GM21367 (cell line): Measurements from ENCODE around the gene TMEM8B.

Source experiments
- ATAC-seq: cut with Tn5 transposase; IDR thresholded peaks from one replicate; pipeline ENCODE4 v1.9.1; 2021; ENCODE audit not compliant: unreplicated experiment

Gene TMEM8B

DNA sequence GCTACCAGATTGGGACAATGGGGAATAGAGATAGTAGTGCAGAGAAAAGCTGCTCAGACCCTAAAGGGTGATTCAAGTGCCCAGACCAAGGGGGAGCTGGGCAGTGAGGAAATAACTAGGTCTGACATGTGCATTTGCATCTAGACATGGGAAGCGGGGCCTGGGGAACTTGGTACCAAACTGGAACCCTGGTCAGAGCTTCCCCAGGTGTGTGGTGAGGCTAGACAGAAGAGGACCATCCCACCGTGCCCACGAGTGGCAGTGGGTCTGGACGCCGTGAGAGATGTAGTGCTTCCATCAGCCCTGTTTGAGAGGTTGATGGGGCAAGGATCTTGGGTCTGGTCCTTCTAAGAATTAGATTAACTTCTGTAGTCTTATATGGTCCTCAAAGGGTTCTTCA, 7.6 kb downstream of the TMEM8B start:
- ATAC-seq: no peak

DNA sequence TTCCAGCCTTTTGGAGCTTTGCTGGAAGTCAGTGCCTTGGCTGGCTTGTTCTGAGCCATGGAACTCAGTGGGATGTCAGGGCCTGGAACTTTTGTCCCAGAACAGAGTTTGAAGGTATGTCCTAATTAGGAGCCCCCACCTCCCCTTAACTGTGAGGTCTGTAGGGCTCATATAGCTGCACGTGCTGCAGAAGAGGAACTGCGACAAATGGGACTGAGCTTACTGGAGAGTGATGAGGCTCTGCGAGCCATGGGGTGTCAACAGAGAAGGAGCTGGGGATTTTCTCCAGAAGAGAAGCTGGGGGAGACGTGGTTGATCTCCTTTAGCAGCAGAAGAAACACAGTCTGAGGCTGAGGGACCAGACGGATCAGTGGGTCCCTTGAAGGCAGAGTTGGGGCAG, 10.9 kb downstream of the TMEM8B start:
- ATAC-seq: no peak

DNA sequence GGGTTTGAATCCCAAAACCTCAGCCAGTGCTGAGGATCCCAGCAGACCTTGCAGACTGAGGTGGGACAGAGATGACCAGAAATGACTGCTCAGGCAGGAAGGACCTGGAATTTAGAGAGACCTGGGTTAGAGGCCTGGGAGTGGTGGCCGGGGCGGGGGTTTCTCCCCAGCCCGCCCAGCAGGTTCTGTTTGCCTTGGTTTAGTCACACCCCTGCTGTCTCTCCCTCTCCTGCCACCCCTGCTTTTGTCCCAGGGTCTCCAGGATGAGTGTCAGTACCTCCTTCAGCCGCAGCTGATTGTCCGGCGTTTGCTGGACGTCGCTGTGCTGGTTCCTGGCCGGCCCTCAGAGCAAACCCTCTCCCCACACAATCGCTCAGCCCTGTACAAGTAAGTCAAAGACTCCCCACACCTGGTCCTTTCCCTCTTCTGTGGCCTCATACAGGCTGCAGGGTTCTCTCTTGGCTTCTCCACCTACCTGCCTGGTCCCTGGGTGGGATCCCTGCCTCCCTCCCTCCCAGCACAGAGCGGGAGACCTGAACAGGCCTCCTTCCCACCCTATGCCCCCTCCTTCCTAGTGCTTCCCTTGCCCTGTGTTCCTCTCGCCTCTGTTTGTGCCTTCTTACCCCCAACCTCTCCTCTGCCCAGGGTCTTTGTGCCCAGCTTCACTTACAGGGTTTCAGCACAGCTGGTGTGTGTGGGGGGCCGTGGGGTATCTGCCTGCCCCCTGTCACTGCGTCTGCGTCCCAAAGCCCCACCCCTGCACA, 12.0 kb downstream of the TMEM8B start:
- no peak for ATAC-seq

DNA sequence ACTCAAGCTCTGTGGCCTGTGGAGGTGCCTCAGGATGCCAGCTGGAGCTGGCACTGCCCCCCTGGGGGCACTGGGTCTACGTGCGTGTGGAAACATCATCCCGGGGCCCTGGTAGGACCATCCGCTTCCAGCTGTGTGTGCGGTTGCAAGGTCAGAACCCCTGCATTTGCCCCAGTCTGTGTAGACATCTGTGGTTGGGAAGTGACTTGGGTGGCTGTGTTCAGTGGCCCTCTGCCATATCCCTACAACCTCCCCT, 12.5 kb downstream of the TMEM8B start:
- no peak for ATAC-seq

DNA sequence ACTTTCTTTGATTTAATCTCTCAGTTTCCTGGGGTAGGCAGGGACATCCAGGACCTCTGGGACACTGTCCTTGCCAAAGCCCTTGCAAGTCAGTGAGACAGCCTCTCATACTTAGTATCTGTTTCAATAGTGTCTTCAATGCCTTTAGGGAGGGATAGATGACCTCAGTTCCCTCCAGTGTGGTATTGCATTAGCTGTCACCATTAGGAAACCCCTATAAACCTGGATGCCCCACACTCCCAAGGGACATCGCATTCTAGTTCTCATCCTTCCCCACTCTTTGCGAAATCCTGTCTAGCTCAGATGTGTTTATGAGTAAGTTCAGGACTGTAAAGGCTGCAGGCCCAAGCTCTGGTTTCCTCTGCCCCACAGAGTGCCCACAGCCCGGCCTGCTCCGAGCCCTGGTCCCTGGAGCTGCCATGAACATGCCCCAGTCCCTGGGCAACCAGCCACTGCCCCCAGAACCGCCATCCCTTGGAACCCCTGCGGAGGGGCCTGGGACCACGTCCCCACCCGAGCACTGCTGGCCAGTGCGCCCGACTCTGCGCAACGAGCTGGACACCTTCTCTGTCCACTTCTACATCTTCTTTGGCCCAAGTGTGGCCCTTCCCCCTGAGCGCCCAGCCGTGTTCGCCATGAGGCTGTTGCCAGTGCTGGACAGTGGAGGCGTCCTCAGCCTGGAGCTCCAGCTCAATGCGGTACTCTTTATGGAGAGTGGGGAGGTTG, 13.2 kb downstream of the TMEM8B start:
- ATAC-seq: no peak

DNA sequence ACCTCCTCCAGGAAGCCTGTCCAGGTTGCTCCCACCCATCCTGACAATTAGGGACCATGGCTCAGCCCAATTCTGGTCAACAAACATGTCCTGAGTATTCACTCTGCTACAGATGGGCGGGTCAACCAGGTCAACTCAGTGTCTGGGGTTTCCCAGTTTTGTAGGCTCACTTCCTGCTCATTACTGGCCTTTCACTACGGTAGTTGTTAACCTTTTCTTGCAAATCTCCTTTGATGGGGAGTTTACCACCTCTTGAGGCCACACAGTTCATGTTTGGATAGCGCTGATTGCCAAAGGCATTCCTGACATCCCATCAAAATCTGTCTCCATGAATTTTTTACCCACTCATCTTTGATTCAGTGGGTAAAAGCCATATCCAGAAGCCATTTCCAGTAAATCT, 13.8 kb downstream of the TMEM8B start:
- no peak for ATAC-seq

DNA sequence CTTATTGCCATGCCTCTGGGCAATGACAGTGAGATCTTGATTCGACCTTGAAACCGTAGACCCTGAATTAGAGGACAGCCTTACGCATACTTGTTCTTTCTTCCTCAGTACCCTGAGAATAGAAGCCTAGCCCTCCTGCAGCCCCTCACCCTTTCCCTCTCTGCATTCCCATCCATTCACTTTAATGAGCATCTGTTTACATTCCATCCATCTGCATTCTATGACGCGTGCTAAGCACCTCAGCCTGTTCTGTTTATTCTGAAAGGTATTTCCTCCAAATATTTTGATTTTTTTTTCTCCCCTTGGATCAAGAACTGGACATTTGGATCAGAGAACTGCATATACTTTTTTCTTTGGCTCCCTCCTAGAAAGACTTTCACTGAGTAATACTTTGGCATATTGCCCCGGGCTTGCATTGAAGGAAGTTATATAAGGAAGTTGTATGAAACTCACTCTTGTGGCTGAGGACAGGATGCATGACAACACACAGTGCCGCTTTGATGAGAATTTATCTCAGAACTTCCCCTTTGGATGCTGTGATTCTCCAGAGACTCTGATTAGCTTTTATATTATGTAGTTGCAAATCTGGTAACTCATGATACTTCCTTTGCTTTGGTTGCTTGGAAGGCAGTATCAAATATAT, 15.7 kb downstream of the TMEM8B start:
- no peak for ATAC-seq

DNA sequence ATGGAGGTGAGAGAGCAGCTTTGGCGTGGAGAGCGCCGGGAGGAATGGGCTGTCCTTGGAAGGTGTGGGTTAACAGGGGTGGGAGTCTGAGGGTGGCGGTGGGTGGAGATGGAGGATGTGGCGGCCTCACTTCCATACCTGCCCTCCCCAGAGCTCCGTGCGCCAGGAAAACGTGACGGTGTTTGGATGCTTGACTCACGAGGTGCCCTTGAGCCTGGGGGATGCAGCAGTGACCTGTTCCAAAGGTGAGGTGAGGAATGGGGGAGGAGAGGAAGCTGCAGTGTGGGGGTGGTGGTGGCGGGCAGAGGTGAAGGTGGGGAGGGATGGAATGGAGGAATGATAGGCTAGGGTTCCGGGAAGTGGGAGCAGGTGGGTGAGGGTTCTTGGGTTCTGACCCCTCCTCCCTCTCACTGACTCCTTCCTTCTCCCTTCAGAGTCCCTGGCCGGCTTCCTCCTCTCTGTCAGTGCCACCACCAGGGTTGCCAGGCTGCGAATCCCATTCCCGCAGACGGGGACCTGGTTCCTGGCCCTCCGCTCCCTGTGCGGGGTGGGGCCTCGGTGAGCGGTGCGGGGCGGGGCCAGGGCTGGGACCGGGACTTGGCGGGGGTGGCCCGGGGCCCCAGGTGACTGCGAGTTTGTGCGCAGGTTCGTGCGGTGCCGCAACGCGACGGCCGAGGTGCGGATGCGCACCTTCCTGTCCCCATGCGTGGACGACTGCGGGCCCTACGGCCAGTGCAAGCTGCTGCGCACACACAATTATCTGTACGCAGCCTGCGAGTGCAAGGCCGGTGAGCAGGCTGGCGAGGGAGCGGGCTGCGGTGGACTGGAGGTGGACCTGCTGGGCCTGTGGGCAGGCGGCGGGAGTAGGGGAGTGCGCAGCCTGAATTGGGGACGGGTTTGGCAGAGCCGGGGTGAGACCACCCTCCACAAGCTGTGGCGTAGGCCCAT, 17.1 kb downstream of the TMEM8B start:
- no peak for ATAC-seq

DNA sequence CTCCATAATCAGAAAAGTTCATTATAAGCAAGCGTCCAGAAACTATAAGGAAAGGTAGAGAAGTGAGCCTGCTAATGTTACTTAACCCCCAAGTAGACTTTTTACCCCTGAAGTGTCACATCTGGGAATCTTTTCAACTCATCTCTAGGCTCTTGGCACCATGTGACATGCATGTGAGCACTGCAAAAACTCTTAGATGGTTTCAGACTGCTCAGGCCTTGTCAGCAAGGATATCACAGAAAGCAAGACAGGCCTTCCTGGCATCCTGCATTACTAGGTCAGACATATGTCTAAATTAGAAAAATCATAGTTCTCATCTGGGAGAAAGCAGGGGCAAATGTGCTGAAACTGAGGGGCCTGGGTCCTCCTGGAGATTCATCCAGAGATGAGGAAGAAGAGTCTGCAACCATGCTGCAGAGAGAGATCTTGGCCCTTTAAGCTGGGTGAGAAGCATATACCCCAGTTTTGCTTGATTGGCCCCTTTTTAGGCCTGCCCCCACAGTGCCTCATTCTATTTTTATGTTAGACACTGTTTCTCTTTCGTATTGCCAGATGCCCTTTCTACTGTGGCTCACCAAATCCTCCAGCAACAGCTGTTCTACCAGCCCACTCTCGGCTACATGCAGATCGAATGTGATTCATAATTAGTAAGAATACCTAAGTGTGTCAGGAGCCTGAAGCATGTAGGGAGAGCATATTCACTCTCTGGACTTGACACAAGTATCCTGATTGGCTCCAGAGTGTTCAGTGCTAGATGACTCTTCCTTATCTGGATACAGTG, 19.0 kb downstream of the TMEM8B start:
- peak; percentile 68 for ATAC-seq

DNA sequence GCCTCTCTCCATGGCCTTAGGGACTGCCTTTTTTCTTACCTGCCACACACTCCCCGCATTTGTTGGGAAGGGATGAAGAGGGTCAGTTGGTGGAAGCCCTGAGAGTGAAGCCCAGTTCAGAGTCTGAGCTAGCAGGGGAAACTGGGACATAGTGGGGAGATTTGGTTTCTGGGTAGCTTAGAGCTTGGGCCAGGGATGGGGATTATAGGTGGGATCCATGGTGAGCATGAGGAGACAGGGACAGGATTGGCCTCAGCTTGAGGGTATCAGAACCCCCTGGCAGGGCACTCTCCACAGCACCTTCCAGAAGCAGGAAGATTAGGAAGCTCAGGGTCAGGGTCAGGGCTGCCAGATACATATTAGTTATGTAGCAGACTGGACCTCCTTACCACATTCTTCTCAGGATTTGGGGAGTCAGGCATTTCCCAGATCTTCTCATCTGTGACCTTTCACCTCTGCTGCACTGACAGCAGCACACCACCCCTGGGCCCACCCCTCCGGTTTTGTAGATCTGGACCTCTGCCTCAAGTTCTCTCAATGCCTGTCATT, 23.3 kb downstream of the TMEM8B start:
- no peak for ATAC-seq

DNA sequence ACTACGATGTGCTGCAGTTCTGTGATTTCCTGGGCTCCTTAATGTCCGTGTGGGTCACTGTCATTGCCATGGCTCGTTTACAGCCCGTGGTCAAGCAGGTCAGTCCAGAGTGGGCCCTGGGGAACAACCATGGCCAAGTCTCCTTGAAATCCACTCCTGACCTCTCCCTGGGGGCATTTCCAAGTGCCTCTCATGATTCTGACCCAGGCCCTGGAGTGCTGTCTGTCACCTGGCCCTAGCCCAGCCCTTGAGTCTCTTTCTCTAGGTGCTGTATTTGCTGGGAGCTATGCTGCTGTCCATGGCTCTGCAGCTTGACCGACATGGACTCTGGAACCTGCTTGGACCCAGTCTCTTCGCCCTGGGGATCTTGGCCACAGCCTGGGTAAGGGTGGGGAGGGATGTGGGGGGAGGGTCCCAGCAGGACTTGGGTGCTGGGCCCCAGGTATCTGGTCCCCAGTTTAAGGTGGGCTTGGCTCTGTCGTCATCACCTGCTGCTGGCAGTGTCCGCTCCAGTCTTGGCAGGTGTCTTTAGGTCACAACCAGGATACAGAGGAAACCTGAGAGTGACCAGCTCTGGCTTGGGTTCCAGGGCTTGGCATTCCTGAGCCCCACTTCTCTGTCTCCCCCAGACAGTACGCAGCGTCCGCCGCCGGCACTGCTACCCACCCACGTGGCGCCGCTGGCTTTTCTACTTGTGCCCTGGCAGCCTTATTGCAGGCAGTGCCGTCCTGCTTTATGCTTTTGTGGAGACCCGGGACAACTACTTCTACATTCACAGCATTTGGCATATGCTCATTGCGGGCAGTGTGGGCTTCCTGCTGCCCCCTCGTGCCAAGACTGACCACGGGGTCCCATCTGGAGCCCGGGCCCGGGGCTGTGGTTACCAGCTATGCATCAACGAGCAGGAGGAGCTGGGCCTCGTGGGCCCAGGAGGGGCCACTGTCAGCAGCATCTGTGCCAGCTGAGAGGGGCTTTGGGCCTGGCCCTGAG, 24.1 kb downstream of the TMEM8B start:
- no peak for ATAC-seq

DNA sequence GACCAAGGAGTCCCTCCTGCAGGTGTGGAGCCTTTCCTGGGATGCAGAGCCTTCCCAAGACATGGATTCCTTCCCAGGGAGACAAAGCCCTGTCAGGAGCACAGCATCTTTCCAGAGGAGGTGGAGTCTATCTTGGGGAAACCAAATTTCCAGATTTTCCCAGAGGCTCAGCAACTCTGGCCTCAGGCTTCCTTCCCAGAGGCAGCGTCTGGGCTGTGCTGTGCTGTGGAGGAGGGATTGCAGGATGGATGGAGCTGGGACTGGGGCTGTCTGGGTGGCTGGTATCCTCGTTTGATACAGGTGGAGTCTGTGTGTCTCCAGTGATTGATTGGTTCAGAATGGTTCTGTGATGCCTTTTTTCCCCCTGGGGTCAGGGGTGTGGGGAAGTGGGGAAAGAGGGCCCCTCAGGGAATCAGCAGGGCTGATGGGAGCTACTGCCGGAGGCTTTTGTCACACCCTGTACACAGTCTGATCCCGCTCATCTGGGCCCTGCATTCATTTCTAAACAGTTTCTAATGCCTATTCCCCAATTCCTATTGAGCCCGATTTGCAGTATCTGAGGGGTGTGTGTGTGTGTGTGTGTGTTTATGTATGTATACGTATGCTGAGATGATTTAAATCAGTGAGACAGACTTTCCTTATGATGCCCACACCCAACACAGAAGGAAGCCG, 25.2 kb downstream of the TMEM8B start:
- no peak for ATAC-seq

DNA sequence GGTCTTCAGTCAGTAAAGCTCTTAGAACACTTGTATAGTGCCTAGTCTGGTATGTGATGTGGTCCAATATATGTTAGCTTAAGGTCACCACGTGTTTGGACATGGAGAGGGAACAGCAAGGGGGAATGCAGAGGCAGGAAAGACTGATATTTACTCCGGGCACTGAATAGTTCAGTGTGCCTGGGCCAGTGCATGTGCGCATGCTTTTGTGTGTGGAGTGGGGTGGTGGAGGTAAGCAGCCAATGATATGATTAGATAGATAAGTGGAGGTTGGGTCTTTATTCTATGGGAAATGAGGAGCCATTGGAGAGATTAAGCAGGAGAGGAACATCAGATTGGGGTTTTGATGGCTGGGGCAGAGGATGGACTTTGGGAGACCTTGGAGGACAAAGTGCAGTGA, 27.2 kb downstream of the TMEM8B start:
- ATAC-seq: no peak

DNA sequence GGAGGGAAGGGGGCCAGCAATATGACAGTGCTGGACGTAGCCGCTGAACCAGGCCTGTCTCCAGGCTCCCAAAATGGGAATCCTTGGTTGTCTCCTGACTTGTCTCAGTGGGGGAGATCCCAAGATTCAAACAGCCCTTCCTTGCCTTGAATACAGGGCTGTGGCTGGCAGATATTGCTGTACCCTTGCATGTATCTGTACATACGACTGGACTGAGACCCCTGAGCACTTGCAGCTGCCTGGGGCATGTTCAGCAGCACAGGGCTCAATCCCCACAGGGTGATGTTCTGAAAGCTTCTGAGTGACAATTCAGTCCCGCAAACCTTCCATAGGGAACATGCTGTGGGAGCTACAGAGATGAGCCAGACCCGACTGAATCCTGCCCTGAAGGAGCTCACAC, 27.9 kb downstream of the TMEM8B start:
- ATAC-seq: no peak

DNA sequence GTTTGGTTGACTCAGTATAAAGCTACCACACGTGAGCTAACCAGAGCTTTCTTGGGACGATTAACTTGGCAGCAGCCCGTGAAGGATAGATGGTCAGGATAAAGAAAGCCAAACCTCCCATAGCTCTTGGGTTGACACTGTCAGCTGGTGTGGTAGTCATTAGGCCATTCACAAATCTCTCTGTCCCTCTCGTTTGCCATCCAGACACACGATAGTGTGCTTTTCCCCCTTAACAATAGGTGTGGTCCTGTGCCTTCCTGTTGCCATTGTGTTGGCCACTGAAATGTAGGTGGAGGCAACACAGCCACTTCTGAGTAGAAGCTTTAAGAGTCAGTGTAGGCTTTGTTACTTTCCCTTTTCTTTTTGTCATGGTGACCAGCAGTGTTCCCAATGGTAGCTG, 29.4 kb downstream of the TMEM8B start:
- no peak for ATAC-seq

DNA sequence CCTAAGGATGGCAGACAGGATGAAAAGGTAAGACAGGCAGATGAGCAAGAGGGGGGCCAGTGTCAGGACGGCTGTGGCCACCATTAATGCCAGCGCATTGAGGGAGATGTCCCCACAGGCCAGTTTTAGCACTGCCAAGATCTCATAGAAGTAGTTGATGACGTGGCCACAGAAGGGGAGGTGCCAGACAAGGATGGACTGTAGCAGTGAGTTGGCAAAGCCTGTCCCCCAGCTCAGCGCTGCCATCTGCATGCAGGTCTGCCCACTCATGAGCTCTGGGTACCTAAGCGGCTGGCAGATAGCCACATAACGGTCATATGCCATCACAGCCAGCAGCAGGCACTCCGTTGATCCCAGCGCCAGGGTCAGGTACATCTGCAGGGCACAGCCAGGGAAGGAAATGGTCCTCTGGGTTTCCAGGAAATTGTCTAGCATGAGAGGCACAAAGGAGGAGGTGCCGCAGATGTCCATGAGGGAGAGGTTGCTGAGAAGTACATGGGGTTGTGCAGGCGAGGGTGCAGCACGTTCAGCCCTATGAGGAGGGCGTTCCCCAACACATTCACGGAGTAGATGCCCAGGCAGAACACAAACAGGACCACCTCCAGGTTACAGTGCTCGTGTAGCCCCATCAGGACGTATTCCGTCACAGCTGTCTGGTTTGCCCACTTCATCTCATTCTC, 30.4 kb downstream of the TMEM8B start:
- ATAC-seq: no peak

DNA sequence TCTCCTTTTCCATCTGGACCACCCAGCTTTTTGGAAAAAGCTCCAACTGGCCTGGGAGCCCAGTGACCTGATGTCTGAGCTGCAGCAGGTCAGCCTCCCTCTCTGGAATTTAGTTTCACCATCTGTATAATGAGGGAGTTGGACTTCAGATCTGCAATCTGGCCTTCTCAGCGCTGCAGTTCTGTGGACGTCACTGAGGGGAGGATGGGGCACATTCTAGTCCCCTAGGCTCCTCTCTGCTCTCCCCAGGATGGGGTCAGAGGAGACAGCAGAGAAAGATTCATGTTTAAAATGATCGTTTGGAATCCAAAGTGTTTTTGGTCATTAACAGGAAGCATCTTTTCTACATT, 30.9 kb downstream of the TMEM8B start:
- no peak for ATAC-seq
